ENCODE data around the gene CANX.

Gene CANX

DNA sequence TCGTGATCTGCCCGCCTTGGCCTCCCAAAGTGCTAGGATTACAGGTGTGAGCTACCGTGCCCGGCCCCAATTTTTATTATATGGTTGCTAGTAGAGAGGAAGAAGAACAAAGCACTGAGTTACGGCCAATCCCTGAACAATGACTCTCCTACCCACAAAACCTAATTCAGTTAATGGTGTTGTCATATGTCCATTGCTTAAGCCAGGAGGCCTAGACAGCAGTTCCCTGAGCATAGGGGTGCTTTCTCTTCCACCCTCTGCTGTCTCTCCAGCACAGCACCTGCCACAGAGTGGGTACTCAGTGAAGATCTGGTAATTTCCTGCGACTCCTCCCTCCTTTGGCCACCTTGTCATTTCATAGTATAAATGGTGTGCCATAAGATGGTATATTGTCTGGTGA lies 73.6 kb downstream of the CANX start:
- H4K20me1 ChIP-seq (ENCODE audit: control insufficient read depth, insufficient read depth, low read depth, low read length), result no peaks in the 10 kb centered on the region
- H3K9me2 ChIP-seq (replicated peaks; ENCODE audit: control insufficient read depth, low read length), result no peaks in the 10 kb centered on the region
- H3K79me2 ChIP-seq (ENCODE audit: control insufficient read depth, low read length), result peaks cover 14% of the 10 kb centered on the region
- no peak for TF ChIP-seq EZH2phosphoT487 (IDR thresholded peaks at IDR 0.05; ENCODE audit: borderline replicate concordance, low read length)
- TF ChIP-seq, protein P1, sequence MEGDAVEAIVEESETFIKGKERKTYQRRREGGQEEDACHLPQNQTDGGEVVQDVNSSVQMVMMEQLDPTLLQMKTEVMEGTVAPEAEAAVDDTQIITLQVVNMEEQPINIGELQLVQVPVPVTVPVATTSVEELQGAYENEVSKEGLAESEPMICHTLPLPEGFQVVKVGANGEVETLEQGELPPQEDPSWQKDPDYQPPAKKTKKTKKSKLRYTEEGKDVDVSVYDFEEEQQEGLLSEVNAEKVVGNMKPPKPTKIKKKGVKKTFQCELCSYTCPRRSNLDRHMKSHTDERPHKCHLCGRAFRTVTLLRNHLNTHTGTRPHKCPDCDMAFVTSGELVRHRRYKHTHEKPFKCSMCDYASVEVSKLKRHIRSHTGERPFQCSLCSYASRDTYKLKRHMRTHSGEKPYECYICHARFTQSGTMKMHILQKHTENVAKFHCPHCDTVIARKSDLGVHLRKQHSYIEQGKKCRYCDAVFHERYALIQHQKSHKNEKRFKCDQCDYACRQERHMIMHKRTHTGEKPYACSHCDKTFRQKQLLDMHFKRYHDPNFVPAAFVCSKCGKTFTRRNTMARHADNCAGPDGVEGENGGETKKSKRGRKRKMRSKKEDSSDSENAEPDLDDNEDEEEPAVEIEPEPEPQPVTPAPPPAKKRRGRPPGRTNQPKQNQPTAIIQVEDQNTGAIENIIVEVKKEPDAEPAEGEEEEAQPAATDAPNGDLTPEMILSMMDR (IDR thresholded peaks at IDR 0.05; ENCODE audit: low read depth, low read length, poor library complexity, severe bottlenecking), result no peak
- H3K4me3 ChIP-seq (ENCODE audit: low read length), result no peak overlapping the region
- H3K4me1 ChIP-seq (ENCODE audit: control insufficient read depth, low read length), result no peaks in the 10 kb centered on the region
- H3F3A ChIP-seq (ENCODE audit: control insufficient read depth, insufficient read depth), result peaks cover 4% of the 10 kb centered on the region; the same call in 1 of the 2 replicates
- H3K9me3 ChIP-seq (ENCODE audit: control insufficient read depth, insufficient read depth, low read length), result no peaks in the 10 kb centered on the region
- no peak overlapping the region for H3K27ac ChIP-seq (ENCODE audit: low read depth, low read length)
- H3K4me2 ChIP-seq (ENCODE audit: low read length), result no peak overlapping the region
- H3K36me3 ChIP-seq (ENCODE audit: control insufficient read depth, low read length), result peaks cover 86% of the 10 kb centered on the region
- no peaks in the 10 kb centered on the region for H3K27me3 ChIP-seq (ENCODE audit: control insufficient read depth, low read length)

DNA sequence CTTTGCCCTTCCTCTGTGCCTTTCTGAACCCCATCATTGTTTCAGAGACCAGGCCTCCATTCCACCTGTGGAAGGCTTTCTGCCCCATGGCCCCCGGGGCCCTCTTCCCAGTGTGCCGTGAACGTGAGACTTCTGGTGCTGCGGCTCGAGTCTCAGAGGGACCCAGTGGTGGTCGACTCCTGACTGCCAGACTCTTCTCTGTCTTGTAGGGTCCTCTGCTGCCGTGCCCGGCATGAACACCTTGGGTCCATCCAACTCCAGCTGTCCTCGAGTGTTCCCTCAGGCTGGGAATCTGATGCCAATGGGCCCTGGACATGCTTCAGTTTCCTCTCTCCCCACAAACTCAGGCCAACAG lies 74.9 kb downstream of the CANX start:
- Histone ChIP-seq H3K27me3 (ENCODE audit: control insufficient read depth, low read length) (no peaks in the 10 kb centered on the region), H3K4me1 (ENCODE audit: control insufficient read depth, low read length) (no peaks in the 10 kb centered on the region), H3K36me3 (ENCODE audit: control insufficient read depth, low read length) (peaks cover 82% of the 10 kb centered on the region), H3K9me3 (ENCODE audit: control insufficient read depth, insufficient read depth, low read length) (no peaks in the 10 kb centered on the region), H3K4me2 (ENCODE audit: low read length) (no peak overlapping the region), H3K9me2 (replicated peaks; ENCODE audit: control insufficient read depth, low read length) (no peaks in the 10 kb centered on the region), H3F3A (ENCODE audit: control insufficient read depth, insufficient read depth) (peaks cover 4% of the 10 kb centered on the region; the same call in 1 of the 2 replicates), H3K4me3 (ENCODE audit: low read length) (no peak overlapping the region), H3K27ac (ENCODE audit: low read depth, low read length) (no peak overlapping the region), H4K20me1 (ENCODE audit: control insufficient read depth, insufficient read depth, low read depth, low read length) (no peaks in the 10 kb centered on the region; the same call in 1 of the 2 replicates), H3K79me2 (ENCODE audit: control insufficient read depth, low read length) (0 out of 2 replicates have a peak, but pooled peaks cover 2% of the 10 kb centered on the region)
- TF ChIP-seq EZH2phosphoT487 (IDR thresholded peaks at IDR 0.05; ENCODE audit: borderline replicate concordance, low read length), result no peak
- TF ChIP-seq, protein P1 (IDR thresholded peaks at IDR 0.05; ENCODE audit: low read depth, low read length, poor library complexity, severe bottlenecking), result no peak

DNA sequence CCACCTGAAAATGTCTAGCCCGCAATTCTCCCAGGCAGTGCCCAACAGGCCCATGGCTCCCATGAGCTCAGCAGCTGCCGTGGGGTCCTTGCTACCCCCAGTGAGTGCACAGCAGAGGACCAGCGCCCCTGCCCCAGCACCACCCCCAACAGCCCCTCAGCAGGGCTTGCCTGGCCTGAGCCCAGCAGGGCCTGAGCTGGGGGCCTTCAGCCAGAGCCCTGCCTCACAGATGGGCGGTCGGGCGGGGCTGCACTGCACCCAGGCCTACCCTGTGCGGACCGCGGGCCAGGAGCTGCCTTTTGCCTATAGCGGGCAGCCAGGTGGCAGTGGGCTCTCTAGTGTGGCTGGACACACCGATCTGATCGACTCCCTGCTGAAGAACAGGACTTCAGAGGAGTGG lies 75.7 kb downstream of the CANX start:
- Histone ChIP-seq H3K36me3 (ENCODE audit: control insufficient read depth, low read length) (peaks cover 76% of the 10 kb centered on the region), H3K79me2 (ENCODE audit: control insufficient read depth, low read length) (no peaks in the 10 kb centered on the region), H3K9me3 (ENCODE audit: control insufficient read depth, insufficient read depth, low read length) (no peaks in the 10 kb centered on the region), H3K9me2 (replicated peaks; ENCODE audit: control insufficient read depth, low read length) (no peaks in the 10 kb centered on the region), H4K20me1 (ENCODE audit: control insufficient read depth, insufficient read depth, low read depth, low read length) (no peaks in the 10 kb centered on the region; the same call in 1 of the 2 replicates), H3K4me1 (ENCODE audit: control insufficient read depth, low read length) (no peaks in the 10 kb centered on the region), H3K27ac (ENCODE audit: low read depth, low read length) (no peak overlapping the region), H3F3A (ENCODE audit: control insufficient read depth, insufficient read depth) (peaks cover 4% of the 10 kb centered on the region; the same call in 1 of the 2 replicates), H3K4me3 (ENCODE audit: low read length) (no peak overlapping the region), H3K27me3 (ENCODE audit: control insufficient read depth, low read length) (no peaks in the 10 kb centered on the region), H3K4me2 (ENCODE audit: low read length) (no peak overlapping the region)
- TF ChIP-seq EZH2phosphoT487 (IDR thresholded peaks at IDR 0.05; ENCODE audit: borderline replicate concordance, low read length), result no peak
- TF ChIP-seq, protein P1 (IDR thresholded peaks at IDR 0.05; ENCODE audit: low read depth, low read length, poor library complexity, severe bottlenecking), result no peak
